ENCODE results near the gene RAD50.

The RAD50 gene

DNA sequence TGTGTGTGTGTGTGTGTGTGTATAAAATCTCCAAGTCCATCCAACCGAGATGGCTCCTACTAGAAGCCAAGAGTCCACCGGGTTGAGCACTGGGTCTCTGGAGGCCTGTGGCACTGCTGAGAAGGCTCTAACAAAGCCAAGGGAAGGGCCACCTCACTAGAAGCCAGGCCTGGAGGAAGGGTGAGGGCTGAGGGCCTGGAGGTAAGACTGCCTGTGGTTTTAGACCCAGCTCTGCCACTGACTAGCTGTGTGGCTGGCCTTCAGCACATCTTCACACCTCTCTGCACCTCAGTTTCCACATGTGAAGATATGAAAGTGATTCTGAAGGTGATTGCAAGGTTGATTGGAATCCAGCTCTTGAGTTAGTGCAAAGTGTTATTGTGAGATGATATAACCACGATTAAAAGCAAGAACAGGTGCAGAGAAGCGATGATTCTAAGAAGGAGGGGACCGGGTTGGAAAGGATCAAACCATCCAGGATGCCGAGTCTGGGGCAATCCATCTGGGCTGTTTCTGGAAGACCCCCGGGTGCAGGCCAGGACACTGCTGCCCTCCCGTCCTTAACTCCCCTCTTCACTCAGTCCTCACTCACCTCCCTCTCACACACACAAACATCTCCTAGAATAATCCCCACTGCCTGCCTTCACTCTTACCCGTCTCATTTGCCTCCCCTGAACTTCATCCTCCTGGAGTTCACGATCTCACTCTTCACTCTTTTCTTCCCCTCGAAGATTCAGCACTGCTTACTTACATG is 119.3 kb downstream of the RAD50 start:
- no peaks in the 10 kb centered on the region for H3K9me3 ChIP-seq (ENCODE audit: control insufficient read depth, insufficient read depth, low read length)
- TF ChIP-seq, protein P1, sequence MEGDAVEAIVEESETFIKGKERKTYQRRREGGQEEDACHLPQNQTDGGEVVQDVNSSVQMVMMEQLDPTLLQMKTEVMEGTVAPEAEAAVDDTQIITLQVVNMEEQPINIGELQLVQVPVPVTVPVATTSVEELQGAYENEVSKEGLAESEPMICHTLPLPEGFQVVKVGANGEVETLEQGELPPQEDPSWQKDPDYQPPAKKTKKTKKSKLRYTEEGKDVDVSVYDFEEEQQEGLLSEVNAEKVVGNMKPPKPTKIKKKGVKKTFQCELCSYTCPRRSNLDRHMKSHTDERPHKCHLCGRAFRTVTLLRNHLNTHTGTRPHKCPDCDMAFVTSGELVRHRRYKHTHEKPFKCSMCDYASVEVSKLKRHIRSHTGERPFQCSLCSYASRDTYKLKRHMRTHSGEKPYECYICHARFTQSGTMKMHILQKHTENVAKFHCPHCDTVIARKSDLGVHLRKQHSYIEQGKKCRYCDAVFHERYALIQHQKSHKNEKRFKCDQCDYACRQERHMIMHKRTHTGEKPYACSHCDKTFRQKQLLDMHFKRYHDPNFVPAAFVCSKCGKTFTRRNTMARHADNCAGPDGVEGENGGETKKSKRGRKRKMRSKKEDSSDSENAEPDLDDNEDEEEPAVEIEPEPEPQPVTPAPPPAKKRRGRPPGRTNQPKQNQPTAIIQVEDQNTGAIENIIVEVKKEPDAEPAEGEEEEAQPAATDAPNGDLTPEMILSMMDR (IDR thresholded peaks at IDR 0.05; ENCODE audit: low read depth, low read length, poor library complexity, severe bottlenecking), result no peak
- TF ChIP-seq EZH2phosphoT487 (IDR thresholded peaks at IDR 0.05; ENCODE audit: borderline replicate concordance, low read length), result no peak
- no peaks in the 10 kb centered on the region for H3F3A ChIP-seq (ENCODE audit: control insufficient read depth, insufficient read depth)
- no peak overlapping the region for H3K27ac ChIP-seq (ENCODE audit: low read depth, low read length)
- no peaks in the 10 kb centered on the region for H3K36me3 ChIP-seq (ENCODE audit: control insufficient read depth, low read length)
- H3K4me1 ChIP-seq (ENCODE audit: control insufficient read depth, low read length), result peaks cover 5% of the 10 kb centered on the region
- H4K20me1 ChIP-seq (ENCODE audit: control insufficient read depth, insufficient read depth, low read depth, low read length), result no peaks in the 10 kb centered on the region
- H3K27me3 ChIP-seq (ENCODE audit: control insufficient read depth, low read length), result no peaks in the 10 kb centered on the region
- H3K4me2 ChIP-seq (ENCODE audit: low read length), result no peak overlapping the region
- H3K79me2 ChIP-seq (ENCODE audit: control insufficient read depth, low read length), result no peaks in the 10 kb centered on the region
- no peaks in the 10 kb centered on the region for H3K9me2 ChIP-seq (replicated peaks; ENCODE audit: control insufficient read depth, low read length)
- no peak overlapping the region for H3K4me3 ChIP-seq (ENCODE audit: low read length)

DNA sequence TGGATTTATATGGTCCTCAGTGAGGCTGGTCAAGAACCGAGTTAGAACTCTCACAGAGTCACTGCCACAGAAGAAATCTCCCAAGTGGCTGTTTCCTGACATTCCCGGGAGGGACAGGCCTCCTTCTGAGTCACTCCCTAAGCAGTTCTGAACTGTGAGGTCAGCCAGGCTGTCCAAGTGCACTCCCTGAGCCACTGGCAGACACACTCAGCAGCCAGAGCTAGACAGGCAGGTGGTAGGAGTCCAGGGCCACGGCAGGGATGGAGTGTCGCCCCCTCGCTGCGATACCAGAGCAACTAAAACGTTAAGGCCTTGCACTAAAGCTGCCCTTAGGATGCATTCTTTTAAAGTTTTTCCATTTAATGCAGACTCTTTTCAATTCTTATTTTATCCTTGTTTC is 120.4 kb downstream of the RAD50 start:
- H3K27me3 ChIP-seq (ENCODE audit: control insufficient read depth, low read length), result no peaks in the 10 kb centered on the region
- H3K4me1 ChIP-seq (ENCODE audit: control insufficient read depth, low read length), result peaks cover 15% of the 10 kb centered on the region
- no peak overlapping the region for H3K4me3 ChIP-seq (ENCODE audit: low read length)
- H3K9me2 ChIP-seq (replicated peaks; ENCODE audit: control insufficient read depth, low read length), result no peaks in the 10 kb centered on the region
- no peaks in the 10 kb centered on the region for H4K20me1 ChIP-seq (ENCODE audit: control insufficient read depth, insufficient read depth, low read depth, low read length)
- no peak overlapping the region for H3K4me2 ChIP-seq (ENCODE audit: low read length)
- no peaks in the 10 kb centered on the region for H3K79me2 ChIP-seq (ENCODE audit: control insufficient read depth, low read length)
- H3F3A ChIP-seq (ENCODE audit: control insufficient read depth, insufficient read depth), result no peaks in the 10 kb centered on the region
- no peak overlapping the region for H3K27ac ChIP-seq (ENCODE audit: low read depth, low read length)
- H3K9me3 ChIP-seq (ENCODE audit: control insufficient read depth, insufficient read depth, low read length), result no peaks in the 10 kb centered on the region
- no peaks in the 10 kb centered on the region for H3K36me3 ChIP-seq (ENCODE audit: control insufficient read depth, low read length)
- TF ChIP-seq, protein P1 (IDR thresholded peaks at IDR 0.05; ENCODE audit: low read depth, low read length, poor library complexity, severe bottlenecking), result no peak
- no peak for TF ChIP-seq EZH2phosphoT487 (IDR thresholded peaks at IDR 0.05; ENCODE audit: borderline replicate concordance, low read length)

DNA sequence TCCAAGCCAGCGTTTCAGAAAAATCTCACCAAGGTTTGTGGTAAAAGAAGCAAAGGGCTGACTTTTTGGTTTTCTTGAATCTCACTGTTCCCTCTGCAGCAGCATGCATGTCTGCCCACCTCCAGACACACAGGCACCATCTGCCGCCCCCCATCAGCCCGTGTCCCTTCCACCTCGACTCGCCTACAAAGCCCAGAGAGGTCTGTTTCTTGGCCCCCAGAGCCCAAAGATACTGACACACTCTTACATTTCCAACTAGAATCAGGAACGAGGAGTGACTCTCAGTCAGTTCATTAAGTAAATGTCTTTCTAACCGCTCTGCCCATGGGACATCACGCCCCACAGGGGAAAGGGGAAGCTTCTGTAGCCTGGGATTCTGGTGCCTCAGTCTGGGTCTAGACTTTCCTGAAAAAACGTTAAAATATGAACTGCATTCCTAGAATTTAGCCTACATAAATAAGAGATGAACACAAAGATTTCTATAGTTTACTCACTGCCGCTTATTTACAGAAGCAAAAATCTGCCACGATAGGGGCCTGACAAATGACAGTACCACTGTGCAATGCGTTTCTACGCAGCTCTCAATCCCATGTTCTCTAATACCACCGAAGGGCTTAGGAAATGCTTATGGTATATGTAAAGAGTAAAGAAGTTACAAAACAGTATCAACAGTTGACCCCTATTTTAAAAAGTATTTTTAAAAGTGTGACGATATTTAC is 121.1 kb downstream of the RAD50 start:
- no peak overlapping the region for H3K4me2 ChIP-seq (ENCODE audit: low read length)
- no peaks in the 10 kb centered on the region for H3K79me2 ChIP-seq (ENCODE audit: control insufficient read depth, low read length)
- no peaks in the 10 kb centered on the region for H3F3A ChIP-seq (ENCODE audit: control insufficient read depth, insufficient read depth)
- no peak overlapping the region for H3K4me3 ChIP-seq (ENCODE audit: low read length)
- H3K9me2 ChIP-seq (replicated peaks; ENCODE audit: control insufficient read depth, low read length), result no peaks in the 10 kb centered on the region
- no peaks in the 10 kb centered on the region for H3K36me3 ChIP-seq (ENCODE audit: control insufficient read depth, low read length)
- no peaks in the 10 kb centered on the region for H4K20me1 ChIP-seq (ENCODE audit: control insufficient read depth, insufficient read depth, low read depth, low read length)
- H3K27me3 ChIP-seq (ENCODE audit: control insufficient read depth, low read length), result no peaks in the 10 kb centered on the region
- H3K4me1 ChIP-seq (ENCODE audit: control insufficient read depth, low read length), result peaks cover 21% of the 10 kb centered on the region
- TF ChIP-seq EZH2phosphoT487 (IDR thresholded peaks at IDR 0.05; ENCODE audit: borderline replicate concordance, low read length), result no peak
- TF ChIP-seq, protein P1 (IDR thresholded peaks at IDR 0.05; ENCODE audit: low read depth, low read length, poor library complexity, severe bottlenecking), result no peak
- no peaks in the 10 kb centered on the region for H3K9me3 ChIP-seq (ENCODE audit: control insufficient read depth, insufficient read depth, low read length)
- no peak overlapping the region for H3K27ac ChIP-seq (ENCODE audit: low read depth, low read length)

Data from DOHH2 (cell line).